ENCODE data around the gene TMEM135. TPM values are rescaled to one million over a fixed set of nuclear protein-coding genes. Genes with fewer than 3 reads are reported as not detected.

The TMEM135 gene
- total and polyA plus RNA-seq, 2 donors from 2014 or later, result 12.0 to 24.6 TPM

DNA sequence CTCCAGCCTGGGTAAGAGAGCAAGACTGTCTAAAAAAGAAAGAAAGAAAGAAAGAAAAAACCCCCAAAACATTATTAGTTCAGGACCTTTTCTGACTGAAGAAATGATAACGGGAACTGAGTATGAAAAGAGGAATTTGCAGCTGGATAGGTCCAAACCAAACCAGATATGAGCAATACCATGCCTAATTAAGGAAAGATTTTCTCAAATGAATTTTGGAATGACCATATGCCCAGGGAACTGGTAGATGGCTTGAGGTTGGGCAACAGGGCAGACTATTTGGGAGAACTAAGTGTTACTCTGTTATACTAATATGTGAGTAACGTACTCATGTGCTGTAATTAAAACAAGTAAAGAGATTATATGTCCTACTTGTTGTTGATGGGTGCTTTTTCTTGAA, 186.1 kb downstream of the TMEM135 start:
- H3K36me3 ChIP-seq (ENCODE audit: control insufficient read depth in 2 of 3, insufficient read depth in 3 of 3, low read length in 3 of 3), result no peaks in the 10 kb centered on the region
- intact Hi-C loops (cut with DNase I), result no loop called here
- no peaks in the 10 kb centered on the region for H3K27me3 ChIP-seq (ENCODE audit: control insufficient read depth, insufficient read depth, low read length)
- H3K9me3 ChIP-seq (ENCODE audit: control insufficient read depth in 2 of 3, insufficient read depth in 1 of 3, low read length in 3 of 3), result no peaks in the 10 kb centered on the region
- TF ChIP-seq, protein P1, sequence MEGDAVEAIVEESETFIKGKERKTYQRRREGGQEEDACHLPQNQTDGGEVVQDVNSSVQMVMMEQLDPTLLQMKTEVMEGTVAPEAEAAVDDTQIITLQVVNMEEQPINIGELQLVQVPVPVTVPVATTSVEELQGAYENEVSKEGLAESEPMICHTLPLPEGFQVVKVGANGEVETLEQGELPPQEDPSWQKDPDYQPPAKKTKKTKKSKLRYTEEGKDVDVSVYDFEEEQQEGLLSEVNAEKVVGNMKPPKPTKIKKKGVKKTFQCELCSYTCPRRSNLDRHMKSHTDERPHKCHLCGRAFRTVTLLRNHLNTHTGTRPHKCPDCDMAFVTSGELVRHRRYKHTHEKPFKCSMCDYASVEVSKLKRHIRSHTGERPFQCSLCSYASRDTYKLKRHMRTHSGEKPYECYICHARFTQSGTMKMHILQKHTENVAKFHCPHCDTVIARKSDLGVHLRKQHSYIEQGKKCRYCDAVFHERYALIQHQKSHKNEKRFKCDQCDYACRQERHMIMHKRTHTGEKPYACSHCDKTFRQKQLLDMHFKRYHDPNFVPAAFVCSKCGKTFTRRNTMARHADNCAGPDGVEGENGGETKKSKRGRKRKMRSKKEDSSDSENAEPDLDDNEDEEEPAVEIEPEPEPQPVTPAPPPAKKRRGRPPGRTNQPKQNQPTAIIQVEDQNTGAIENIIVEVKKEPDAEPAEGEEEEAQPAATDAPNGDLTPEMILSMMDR (IDR thresholded peaks at IDR 0.05; ENCODE audit: borderline replicate concordance, extremely low read depth, insufficient read depth), result no peak
- no peaks in the 10 kb centered on the region for H3K4me1 ChIP-seq (ENCODE audit: control insufficient read depth in 2 of 3, insufficient read depth in 2 of 3, low read depth in 1 of 3, low read length in 3 of 3)
- no peak overlapping the region for H3K4me3 ChIP-seq (ENCODE audit: low read length in 3 of 3)
- no peak overlapping the region for H3K9ac ChIP-seq (ENCODE audit: low read length in 3 of 3)
- DNase-seq (no peak), FAIRE-seq (no peak)
- H3K27ac ChIP-seq (ENCODE audit: low read depth in 2 of 2, low read length in 2 of 2), result no peak overlapping the region

DNA sequence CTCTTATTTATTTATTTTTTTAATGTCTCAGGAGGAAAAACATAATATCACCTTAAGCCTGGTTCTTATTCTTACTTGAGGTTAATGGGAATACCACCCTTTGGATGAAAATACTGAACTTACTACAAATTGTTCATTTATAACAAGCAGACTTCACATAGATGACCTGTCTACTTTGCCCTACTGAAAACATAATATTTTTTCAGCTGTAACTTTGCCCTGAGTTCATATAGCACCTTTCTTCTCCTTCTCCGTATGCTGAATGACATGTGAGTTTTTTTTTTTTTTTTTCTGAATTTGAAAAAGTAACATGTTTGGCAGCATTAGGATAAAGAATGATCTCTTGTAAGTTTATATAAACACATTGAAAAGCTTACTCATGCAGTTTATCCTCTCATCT, 186.8 kb downstream of the TMEM135 start:
- FAIRE-seq (no peak), DNase-seq (no peak)
- Histone ChIP-seq H3K36me3 (ENCODE audit: control insufficient read depth in 2 of 3, insufficient read depth in 3 of 3, low read length in 3 of 3) (no peaks in the 10 kb centered on the region), H3K4me3 (ENCODE audit: low read length in 3 of 3) (no peak overlapping the region), H3K9ac (ENCODE audit: low read length in 3 of 3) (no peak overlapping the region), H3K4me1 (ENCODE audit: control insufficient read depth in 2 of 3, insufficient read depth in 2 of 3, low read depth in 1 of 3, low read length in 3 of 3) (no peaks in the 10 kb centered on the region), H3K9me3 (ENCODE audit: control insufficient read depth in 2 of 3, insufficient read depth in 1 of 3, low read length in 3 of 3) (no peaks in the 10 kb centered on the region), H3K27me3 (ENCODE audit: control insufficient read depth, insufficient read depth, low read length) (no peaks in the 10 kb centered on the region), H3K27ac (ENCODE audit: low read depth in 2 of 2, low read length in 2 of 2) (no peak overlapping the region)
- TF ChIP-seq, protein P1 (IDR thresholded peaks at IDR 0.05; ENCODE audit: borderline replicate concordance, extremely low read depth, insufficient read depth), result no peak
- intact Hi-C loops (cut with DNase I), result no loop called here

DNA sequence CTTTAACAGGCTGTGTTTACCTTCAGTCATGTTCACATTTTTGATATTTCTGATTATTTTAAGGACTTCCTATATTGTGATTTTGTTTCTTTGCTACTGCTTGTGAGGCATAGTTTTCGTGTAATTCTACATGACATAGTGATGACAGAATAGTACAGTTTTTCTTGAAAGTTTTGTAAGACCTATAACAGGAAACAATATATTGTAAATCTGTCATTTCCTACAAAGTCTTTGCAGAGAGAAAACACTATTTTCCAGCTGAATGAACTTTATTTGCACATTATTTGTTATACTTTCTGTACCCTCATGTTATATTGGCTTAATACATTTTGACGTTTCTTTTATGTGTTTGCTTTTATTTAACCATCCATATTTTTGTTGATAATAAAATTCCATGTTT, 191.1 kb downstream of the TMEM135 start:
- intact Hi-C loops (cut with DNase I), result no loop called here
- TF ChIP-seq, protein P1 (IDR thresholded peaks at IDR 0.05; ENCODE audit: borderline replicate concordance, extremely low read depth, insufficient read depth), result no peak
- DNase-seq (peak in 1 of 5 donors; percentile 16), FAIRE-seq (no peak)
- Histone ChIP-seq H3K27ac (ENCODE audit: low read depth in 2 of 2, low read length in 2 of 2) (no peak overlapping the region), H3K4me3 (ENCODE audit: low read length in 3 of 3) (no peak overlapping the region), H3K9me3 (ENCODE audit: control insufficient read depth in 2 of 3, insufficient read depth in 1 of 3, low read length in 3 of 3) (no peaks in the 10 kb centered on the region), H3K36me3 (ENCODE audit: control insufficient read depth in 2 of 3, insufficient read depth in 3 of 3, low read length in 3 of 3) (no peaks in the 10 kb centered on the region), H3K4me1 (ENCODE audit: control insufficient read depth in 2 of 3, insufficient read depth in 2 of 3, low read depth in 1 of 3, low read length in 3 of 3) (no peaks in the 10 kb centered on the region), H3K9ac (ENCODE audit: low read length in 3 of 3) (no peak overlapping the region), H3K27me3 (ENCODE audit: control insufficient read depth, insufficient read depth, low read length) (no peaks in the 10 kb centered on the region)

DNA sequence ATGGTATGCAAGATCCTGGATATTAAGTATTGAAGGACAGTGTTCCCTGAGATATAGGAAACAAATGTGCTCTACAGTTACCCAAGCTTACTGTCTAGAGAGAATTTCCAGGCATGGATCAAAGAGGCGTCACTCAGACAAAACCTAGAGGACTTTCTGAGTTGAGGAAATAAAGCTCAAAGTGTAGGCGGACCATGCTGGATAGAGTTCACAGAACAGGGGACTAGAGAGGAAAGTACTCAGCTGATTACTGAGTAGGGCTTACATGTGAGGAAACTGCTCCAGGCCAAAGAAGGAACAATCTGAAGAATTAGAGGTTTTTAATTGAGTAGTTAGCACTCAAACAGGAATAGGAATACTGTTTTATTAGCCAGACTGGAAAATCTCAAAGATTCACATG, 193.3 kb downstream of the TMEM135 start:
- no peaks in the 10 kb centered on the region for H3K4me1 ChIP-seq (ENCODE audit: control insufficient read depth in 2 of 3, insufficient read depth in 2 of 3, low read depth in 1 of 3, low read length in 3 of 3)
- intact Hi-C loops (cut with DNase I), result no loop called here
- no peak overlapping the region for H3K9ac ChIP-seq (ENCODE audit: low read length in 3 of 3)
- H3K4me3 ChIP-seq (ENCODE audit: low read length in 3 of 3), result no peak overlapping the region
- H3K27me3 ChIP-seq (ENCODE audit: control insufficient read depth, insufficient read depth, low read length), result no peaks in the 10 kb centered on the region
- H3K9me3 ChIP-seq (ENCODE audit: control insufficient read depth in 2 of 3, insufficient read depth in 1 of 3, low read length in 3 of 3), result no peaks in the 10 kb centered on the region
- H3K27ac ChIP-seq (ENCODE audit: low read depth in 2 of 2, low read length in 2 of 2), result no peak overlapping the region
- TF ChIP-seq, protein P1 (IDR thresholded peaks at IDR 0.05; ENCODE audit: borderline replicate concordance, extremely low read depth, insufficient read depth), result no peak
- H3K36me3 ChIP-seq (ENCODE audit: control insufficient read depth in 2 of 3, insufficient read depth in 3 of 3, low read length in 3 of 3), result no peaks in the 10 kb centered on the region
- DNase-seq, result no peak
- FAIRE-seq, result no peak

All from kidney (tissue), 14 donors.